ENCODE measurements around the gene SRD5A3.

DNA sequence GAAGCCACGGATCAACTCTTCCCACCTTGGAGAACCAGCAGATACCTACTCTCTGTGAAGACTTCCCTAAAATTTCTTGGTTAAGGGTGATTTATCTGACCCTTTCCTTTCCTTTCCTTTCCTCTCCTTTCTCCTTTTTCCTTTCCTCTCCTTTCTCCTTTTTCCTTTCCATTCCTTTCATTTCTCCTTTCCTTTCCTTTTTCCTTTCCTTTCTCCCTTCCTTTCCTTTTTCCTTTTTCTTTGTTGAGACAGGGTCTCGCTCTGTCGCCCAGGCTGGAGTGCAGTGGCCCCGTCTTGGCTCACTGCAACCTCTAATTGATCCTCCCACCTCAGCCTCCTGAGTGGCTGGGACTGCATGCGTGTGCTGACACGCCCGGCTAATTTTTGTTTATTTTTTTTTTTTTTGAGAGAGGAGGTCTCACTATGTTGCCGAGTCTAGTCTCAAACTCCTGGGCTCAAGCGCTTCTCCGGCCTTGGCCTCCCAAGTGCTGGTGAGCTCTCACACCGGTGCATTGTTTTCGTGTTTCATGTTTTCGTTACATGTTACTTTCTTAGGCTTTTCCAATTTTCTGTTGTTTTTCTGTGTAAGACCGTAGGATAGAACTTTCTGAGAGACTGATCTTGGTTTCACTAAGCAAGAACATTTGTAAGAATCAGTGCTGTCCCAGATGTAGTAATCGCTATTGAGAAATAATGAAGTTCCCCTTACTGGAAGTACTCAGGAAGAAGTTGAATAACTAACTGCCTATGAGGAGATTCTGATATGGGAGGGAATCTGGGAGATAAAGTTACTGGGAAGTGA, 51.7 kb downstream of the SRD5A3 start:
- TF ChIP-seq, protein P1, sequence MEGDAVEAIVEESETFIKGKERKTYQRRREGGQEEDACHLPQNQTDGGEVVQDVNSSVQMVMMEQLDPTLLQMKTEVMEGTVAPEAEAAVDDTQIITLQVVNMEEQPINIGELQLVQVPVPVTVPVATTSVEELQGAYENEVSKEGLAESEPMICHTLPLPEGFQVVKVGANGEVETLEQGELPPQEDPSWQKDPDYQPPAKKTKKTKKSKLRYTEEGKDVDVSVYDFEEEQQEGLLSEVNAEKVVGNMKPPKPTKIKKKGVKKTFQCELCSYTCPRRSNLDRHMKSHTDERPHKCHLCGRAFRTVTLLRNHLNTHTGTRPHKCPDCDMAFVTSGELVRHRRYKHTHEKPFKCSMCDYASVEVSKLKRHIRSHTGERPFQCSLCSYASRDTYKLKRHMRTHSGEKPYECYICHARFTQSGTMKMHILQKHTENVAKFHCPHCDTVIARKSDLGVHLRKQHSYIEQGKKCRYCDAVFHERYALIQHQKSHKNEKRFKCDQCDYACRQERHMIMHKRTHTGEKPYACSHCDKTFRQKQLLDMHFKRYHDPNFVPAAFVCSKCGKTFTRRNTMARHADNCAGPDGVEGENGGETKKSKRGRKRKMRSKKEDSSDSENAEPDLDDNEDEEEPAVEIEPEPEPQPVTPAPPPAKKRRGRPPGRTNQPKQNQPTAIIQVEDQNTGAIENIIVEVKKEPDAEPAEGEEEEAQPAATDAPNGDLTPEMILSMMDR (IDR thresholded peaks at IDR 0.05) = no peak
- TF ChIP-seq POLR2AphosphoS5 (IDR thresholded peaks at IDR 0.05) = peak in 2 of 3 donors; percentile 70
- peak in 1 of 4 donors; percentile 27 for TF ChIP-seq POLR2A (IDR thresholded peaks at IDR 0.05)
- no peak for TF ChIP-seq EP300 (IDR thresholded peaks at IDR 0.05)

All from stomach (tissue), 4 donors.